ENCODE data around the gene OSBP.
"Not testable (repeated sequence)": the region's sequence is repeated elsewhere in the genome, so short reads cannot be mapped to it uniquely, and the experiment has no call there.

DNA sequence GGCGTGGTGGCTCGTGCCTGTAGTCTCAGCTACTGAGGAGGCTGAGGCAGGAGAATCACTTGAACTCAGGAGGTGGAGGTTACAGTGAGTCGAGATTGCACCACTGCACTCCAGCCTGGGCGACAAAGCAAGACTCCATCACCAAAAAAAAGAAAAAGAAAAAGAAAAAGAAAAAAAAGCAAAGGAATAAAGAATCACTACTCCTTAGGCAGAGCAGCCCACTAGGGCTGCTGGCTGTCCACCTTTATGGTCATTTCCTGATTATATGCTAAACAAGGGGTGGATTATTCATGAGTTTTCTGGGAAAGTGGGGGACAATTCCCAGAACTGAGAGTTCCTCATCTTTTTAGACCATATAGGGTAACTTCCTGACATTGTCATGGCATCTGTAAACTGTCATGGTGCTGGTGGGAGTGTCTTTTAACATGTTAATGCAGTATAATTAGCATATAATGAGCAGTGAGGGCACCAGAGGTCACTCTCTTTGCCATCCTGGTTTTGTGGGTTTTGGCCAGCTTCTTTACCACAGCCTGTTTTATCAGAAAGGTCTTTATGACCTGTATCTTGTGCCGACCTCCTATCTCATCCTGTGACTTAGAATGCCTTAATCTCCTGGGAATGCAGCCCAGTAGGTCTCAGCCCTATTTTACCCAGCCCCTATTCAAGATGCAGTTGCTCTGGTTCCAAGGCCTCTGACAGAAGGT, 67.8 kb downstream of the OSBP start:
- TF ChIP-seq, protein P1, sequence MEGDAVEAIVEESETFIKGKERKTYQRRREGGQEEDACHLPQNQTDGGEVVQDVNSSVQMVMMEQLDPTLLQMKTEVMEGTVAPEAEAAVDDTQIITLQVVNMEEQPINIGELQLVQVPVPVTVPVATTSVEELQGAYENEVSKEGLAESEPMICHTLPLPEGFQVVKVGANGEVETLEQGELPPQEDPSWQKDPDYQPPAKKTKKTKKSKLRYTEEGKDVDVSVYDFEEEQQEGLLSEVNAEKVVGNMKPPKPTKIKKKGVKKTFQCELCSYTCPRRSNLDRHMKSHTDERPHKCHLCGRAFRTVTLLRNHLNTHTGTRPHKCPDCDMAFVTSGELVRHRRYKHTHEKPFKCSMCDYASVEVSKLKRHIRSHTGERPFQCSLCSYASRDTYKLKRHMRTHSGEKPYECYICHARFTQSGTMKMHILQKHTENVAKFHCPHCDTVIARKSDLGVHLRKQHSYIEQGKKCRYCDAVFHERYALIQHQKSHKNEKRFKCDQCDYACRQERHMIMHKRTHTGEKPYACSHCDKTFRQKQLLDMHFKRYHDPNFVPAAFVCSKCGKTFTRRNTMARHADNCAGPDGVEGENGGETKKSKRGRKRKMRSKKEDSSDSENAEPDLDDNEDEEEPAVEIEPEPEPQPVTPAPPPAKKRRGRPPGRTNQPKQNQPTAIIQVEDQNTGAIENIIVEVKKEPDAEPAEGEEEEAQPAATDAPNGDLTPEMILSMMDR (IDR thresholded peaks at IDR 0.05; ENCODE audit: low read depth, low read length) = not testable (repeated sequence)
- TF ChIP-seq EZH2phosphoT487 (IDR thresholded peaks at IDR 0.05; ENCODE audit: low read depth) = not testable (repeated sequence)

Data from OCI-LY3 (cell line).